SK-N-SH (cell line): Measurements from ENCODE around the gene SPDYC. TPM values are rescaled to one million over a fixed set of nuclear protein-coding genes. Genes with fewer than 3 reads are reported as not detected.
A peak's percentile ranks its signal among the peaks of the same experiment; 100 is the strongest.

Experiments
- CTCF ChIA-PET: fragments of 300-600, 350-600 bp; formaldehyde crosslinking; extraction: SDS; loops from one replicate; lab custom pipeline; 2021; lab: Yijun Ruan, JAX
- POLR2A ChIA-PET: fragments of 350-600 bp; sonication (Branson Sonifier 250); formaldehyde crosslinking; extraction: SDS; loops from one replicate; lab custom pipeline; 2020; ENCODE audit warnings: antibody characterized with exemption, inconsistent platforms; lab: Yijun Ruan, JAX
- DNase-seq: peaks from one replicate; pipeline ENCODE4 v3.0.0; 2012
- H2AFZ ChIP-seq: fragments of 200-600 bp; sonication (generic); 2 replicates; pipeline ENCODE4 v1.8.1; 2016; ENCODE audit warnings: antibody characterized with exemption, mild to moderate bottlenecking, low read depth
- H3F3A ChIP-seq: fragments of 200-600 bp; sonication (generic); replicated peaks from 2 replicates; pipeline ENCODE3; 2016; ENCODE audit warnings: antibody characterized with exemption, mild to moderate bottlenecking; ENCODE audit not compliant: insufficient read depth
- H3K27ac ChIP-seq, 2 experiments: fragments of 200-500 bp in 1 of 2; fragments of 200-600 bp in 1 of 2; sonication (Bioruptor generic) in 1 of 2; sonication (generic), shearing (Covaris generic) in 1 of 2; 2 replicates each; pipeline versions ENCODE4 v1.5.1 to v1.6.1; 2014 to 2016; ENCODE audit warnings: low read depth in 2 of 2, inconsistent platforms in 1 of 2, low read length in 1 of 2, mild to moderate bottlenecking in 1 of 2, mixed read lengths in 1 of 2
- H3K27me3 ChIP-seq: fragments of 200-600 bp; sonication (generic), shearing (Covaris generic); 2 replicates; pipeline ENCODE4 v1.6.1; 2016; ENCODE audit warnings: mixed run types; ENCODE audit not compliant: insufficient read depth
- H3K36me3 ChIP-seq, 2 experiments: fragments of 200-500 bp in 1 of 2; fragments of 200-600 bp in 1 of 2; sonication (Bioruptor generic) in 1 of 2; sonication (generic) in 1 of 2; replicated peaks in 1 of 2; 2 replicates each; pipeline versions ENCODE3 to v1.5.1; 2014 to 2016; ENCODE audit warnings: low read length in 1 of 2, mild to moderate bottlenecking in 1 of 2; ENCODE audit not compliant: insufficient read depth in 2 of 2, control insufficient read depth in 1 of 2
- H3K4me1 ChIP-seq, 2 experiments: fragments of 200-500 bp in 1 of 2; fragments of 200-600 bp in 1 of 2; sonication (Bioruptor generic) in 1 of 2; sonication (generic), shearing (Covaris generic) in 1 of 2; 2 replicates each; pipeline versions ENCODE4 v1.5.1 to v1.6.1; 2014 to 2016; ENCODE audit warnings: low read depth in 1 of 2, low read length in 1 of 2, mixed run types in 1 of 2; ENCODE audit not compliant: insufficient read depth in 2 of 2, control insufficient read depth in 1 of 2
- H3K4me2 ChIP-seq: fragments of 200-600 bp; sonication (generic), shearing (Covaris generic); 2 replicates; pipeline ENCODE4 v1.6.1; 2017; ENCODE audit warnings: mixed run types
- H3K4me3 ChIP-seq, 2 experiments: fragments of 200-500 bp in 1 of 2; fragments of 200-600 bp in 1 of 2; sonication (Bioruptor generic) in 1 of 2; sonication (generic), shearing (Covaris generic) in 1 of 2; 2 replicates each; pipeline versions ENCODE4 v1.5.1 to v1.8.1; 2014 to 2016; ENCODE audit warnings: low read depth in 2 of 2, inconsistent platforms in 1 of 2, low read length in 1 of 2, mild to moderate bottlenecking in 1 of 2, mixed read lengths in 1 of 2, moderate library complexity in 1 of 2
- H3K79me2 ChIP-seq: fragments of 200-600 bp; sonication (generic); 2 replicates; pipeline ENCODE4 v1.8.1; 2017; ENCODE audit warnings: mild to moderate bottlenecking; ENCODE audit not compliant: insufficient read depth
- H3K9ac ChIP-seq: fragments of 200-600 bp; sonication (generic); 2 replicates; pipeline ENCODE4 v1.6.1; 2017; ENCODE audit warnings: mixed run types
- H3K9me2 ChIP-seq: fragments of 200-600 bp; sonication (generic); 2 replicates; pipeline ENCODE4 v1.6.1; 2017; ENCODE audit warnings: mixed run types
- H3K9me3 ChIP-seq: fragments of 200-600 bp; sonication (generic); 2 replicates; pipeline ENCODE4 v1.6.1; 2017; ENCODE audit warnings: mixed run types, mild to moderate bottlenecking, moderate library complexity
- H4K20me1 ChIP-seq: fragments of 200-600 bp; sonication (generic); 2 replicates; pipeline ENCODE4 v1.6.1; 2017; ENCODE audit warnings: mild to moderate bottlenecking, mixed run types; ENCODE audit not compliant: insufficient read depth
- CHD2 ChIP-seq: fragments of 150-350 bp; IDR thresholded peaks from 2 replicates; pipeline ENCODE4 v1.6.1; 2018; ENCODE audit warnings: low read length; ENCODE audit not compliant: partially characterized antibody
- EP300 ChIP-seq, 2 experiments: IDR thresholded peaks; 2 replicates each; pipeline versions ENCODE4 v1.4.0 to v1.6.1; 2012; ENCODE audit warnings: borderline replicate concordance in 1 of 2, low read depth in 1 of 2, low read length in 1 of 2
- EZH2phosphoT487 ChIP-seq: fragments of 200-600 bp; sonication (generic); IDR thresholded peaks from 2 replicates; pipeline ENCODE4 v1.6.1; 2017; ENCODE audit warnings: low read depth, mixed run types, mild to moderate bottlenecking, antibody characterized with exemption, moderate library complexity, borderline replicate concordance
- FOXJ3 ChIP-seq: sonication (generic); formaldehyde crosslinking; IDR thresholded peaks from 2 replicates; pipeline ENCODE4 v1.5.1; 2020; ENCODE audit warnings: mild to moderate bottlenecking, missing genetic modification reagents
- GABPA ChIP-seq: IDR thresholded peaks from 2 replicates; pipeline ENCODE4 v1.4.0; 2012; ENCODE audit warnings: low read depth, mild to moderate bottlenecking
- JUND ChIP-seq: IDR thresholded peaks from 2 replicates; pipeline ENCODE4 v1.4.0; 2012
- NFIC ChIP-seq: IDR thresholded peaks from 2 replicates; pipeline ENCODE4 v1.4.0; 2012; ENCODE audit warnings: borderline replicate concordance
- RAD21 ChIP-seq: IDR thresholded peaks from 2 replicates; pipeline ENCODE4 v1.6.1; 2012; ENCODE audit warnings: mild to moderate bottlenecking, low read length
- RCOR1 ChIP-seq: fragments of 150-350 bp; IDR thresholded peaks from 2 replicates; pipeline ENCODE4 v1.6.1; 2017; ENCODE audit warnings: antibody characterized with exemption, low read length
- RFX5 ChIP-seq: IDR thresholded peaks from 2 replicates; pipeline ENCODE4 v1.6.1; 2012; ENCODE audit warnings: mild to moderate bottlenecking, improper control_type of control experiment, low read length
- RXRA ChIP-seq: IDR thresholded peaks from 2 replicates; pipeline ENCODE4 v1.4.0; 2012; ENCODE audit warnings: low read depth, mild to moderate bottlenecking, borderline replicate concordance
- SMC3 ChIP-seq: IDR thresholded peaks from 2 replicates; pipeline ENCODE4 v1.6.1; 2012; ENCODE audit warnings: low read depth, low read length, improper control_type of control experiment
- TEAD4 ChIP-seq: IDR thresholded peaks from 2 replicates; pipeline ENCODE4 v1.4.0; 2012; ENCODE audit warnings: mild to moderate bottlenecking, borderline replicate concordance; ENCODE audit not compliant: insufficient read depth
- USF2 ChIP-seq: fragments of 150-350 bp; IDR thresholded peaks from 2 replicates; pipeline ENCODE4 v1.6.1; 2017; ENCODE audit warnings: antibody characterized with exemption, low read length, low read depth, borderline replicate concordance
- ZBTB33 ChIP-seq: IDR thresholded peaks from 2 replicates; pipeline ENCODE4 v1.4.0; 2012; ENCODE audit warnings: low read depth, borderline replicate concordance
- WGBS: methylation state at CpG from one replicate; pipeline ENCODE4 v1.1.6; 2017; ENCODE audit warnings: low lambda C conversion rate; 5-methylcytosine and 5-hydroxymethylcytosine counted together
- polyA plus RNA-seq, 3 experiments: library from polyadenylated mRNA; depleted of rRNA; stranded (reverse); fragments of >200 nt; gene quantifications; 2 replicates each; pipeline ENCODE4 v1.2.3, GENCODE V29; 2012
- TF ChIP-seq, protein P1 (sequence below): IDR thresholded peaks from 2 replicates; pipeline ENCODE4; 2012

SPDYC gene
- polyA plus RNA-seq, 1 of the 3 experiments (the other 2 are of a cell fraction) = not detected

- no peaks in the 10 kb centered on the region for H3K36me3 ChIP-seq
- no peaks in the 10 kb centered on the region for H3K9me3 ChIP-seq
These were observed 17.9 kb upstream of the SPDYC start for GRCh38 chr11:65152122-65152521.

DNA sequence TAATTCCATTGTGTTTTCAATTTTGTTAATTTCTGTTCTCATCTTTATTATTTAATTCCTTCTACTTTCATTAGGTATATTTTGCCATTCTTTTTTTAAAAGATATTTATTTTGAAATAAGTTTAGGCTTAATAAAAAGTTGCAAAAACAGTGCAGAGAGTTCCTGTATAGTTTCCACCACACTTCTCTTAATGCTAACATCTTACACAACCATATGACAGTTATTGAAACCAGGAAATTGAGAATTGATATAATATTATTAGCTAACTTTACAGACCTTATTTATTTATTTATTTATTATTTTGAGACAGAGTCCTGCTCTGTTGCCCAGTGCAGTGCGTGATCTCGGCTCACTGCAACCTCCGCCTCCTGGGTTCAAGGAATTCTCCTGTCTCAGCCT, 13.8 kb upstream of the SPDYC start:
- POLR2A ChIA-PET = no interaction called here
- H3K4me2 ChIP-seq = no peak overlapping the region
- CTCF ChIA-PET = interaction anchor here (0.6 to 1.3 kb wide), 2 partner anchors 24 to 43 kb away, joined by 3 read pairs; no protein-coding TSS in a partner anchor

More at GRCh38 chr11:65152122-65152521, 17.9 kb upstream of the SPDYC start:
- no peaks in the 10 kb centered on the region for H4K20me1 ChIP-seq
- H2AFZ ChIP-seq = peak overlapping the region; percentile 29; the same call in 1 of the 2 replicates
- peaks cover 11% of the 10 kb centered on the region in 2 experiments; a peak in 2 of 4 replicates for H3K4me1 ChIP-seq
- H3K9me2 ChIP-seq = no peaks in the 10 kb centered on the region
- DNase-seq = no peak
- H3K4me2 ChIP-seq = no peak overlapping the region; the same call in 1 of the 2 replicates
- POLR2A ChIA-PET = no interaction called here
- WGBS = 46% methylated on average over 2 of the region's 2 CpGs
- no peak overlapping the region for H3K27ac ChIP-seq
- peaks cover 14% of the 10 kb centered on the region for H3F3A ChIP-seq
- TF ChIP-seq JUND (no peak), RXRA (no peak), FOXJ3 (CRISPR knock-in tag) (no peak)
- H3K27me3 ChIP-seq = no peaks in the 10 kb centered on the region
- H3K4me3 ChIP-seq = no peak overlapping the region
- CTCF ChIA-PET = interaction anchor here (0.7 to 1.1 kb wide), 3 partner anchors 35 to 314 kb away, joined by 3 to 4 read pairs (median 3); partner anchors contain the start of gene ZNHIT2
- no peak overlapping the region for H3K9ac ChIP-seq
- no peaks in the 10 kb centered on the region for H3K79me2 ChIP-seq

GRCh38 chr11:65156926-65157325, 13.1 kb upstream of the SPDYC start:
- Histone ChIP-seq H3K9me2 (no peaks in the 10 kb centered on the region), H3K4me2 (no peak overlapping the region), H3K9ac (no peak overlapping the region), H4K20me1 (no peaks in the 10 kb centered on the region), H3K79me2 (no peaks in the 10 kb centered on the region), H3F3A (no peaks in the 10 kb centered on the region), H3K4me3 (no peak overlapping the region), H3K27me3 (no peaks in the 10 kb centered on the region), H3K36me3 (no peaks in the 10 kb centered on the region), H2AFZ (no peak overlapping the region), H3K27ac (no peak overlapping the region), H3K9me3 (no peaks in the 10 kb centered on the region), H3K4me1 (no peaks in the 10 kb centered on the region)
- DNase-seq = no peak
- 0% methylated on average over 1 of the region's 3 CpGs for WGBS
- ChIA-PET POLR2A (no interaction called here), CTCF (no interaction called here)
- TF ChIP-seq NFIC (no peak), EP300 (IDR thresholded peaks at IDR 0.05; ENCODE audit: borderline replicate concordance in 1 of 2, low read depth in 1 of 2, low read length in 1 of 2) (no peak), FOXJ3 (CRISPR knock-in tag) (no peak), EZH2phosphoT487 (no peak), JUND (no peak), SMC3 (no peak), GABPA (no peak), RAD21 (no peak), TEAD4 (no peak), RFX5 (no peak), USF2 (no peak)
- TF ChIP-seq, protein P1, sequence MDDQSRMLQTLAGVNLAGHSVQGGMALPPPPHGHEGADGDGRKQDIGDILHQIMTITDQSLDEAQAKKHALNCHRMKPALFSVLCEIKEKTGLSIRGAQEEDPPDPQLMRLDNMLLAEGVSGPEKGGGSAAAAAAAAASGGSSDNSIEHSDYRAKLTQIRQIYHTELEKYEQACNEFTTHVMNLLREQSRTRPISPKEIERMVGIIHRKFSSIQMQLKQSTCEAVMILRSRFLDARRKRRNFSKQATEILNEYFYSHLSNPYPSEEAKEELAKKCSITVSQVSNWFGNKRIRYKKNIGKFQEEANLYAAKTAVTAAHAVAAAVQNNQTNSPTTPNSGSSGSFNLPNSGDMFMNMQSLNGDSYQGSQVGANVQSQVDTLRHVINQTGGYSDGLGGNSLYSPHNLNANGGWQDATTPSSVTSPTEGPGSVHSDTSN = no peak

More for the DNA sequence above, 13.8 kb upstream of the SPDYC start:
- no peaks in the 10 kb centered on the region for H3K36me3 ChIP-seq
- H4K20me1 ChIP-seq = no peaks in the 10 kb centered on the region
- H3K4me1 ChIP-seq = no peaks in the 10 kb centered on the region
- H3K9me2 ChIP-seq = no peaks in the 10 kb centered on the region
- H2AFZ ChIP-seq = no peak overlapping the region
- H3F3A ChIP-seq = no peaks in the 10 kb centered on the region
- H3K9ac ChIP-seq = no peak overlapping the region
- no peaks in the 10 kb centered on the region for H3K79me2 ChIP-seq
- H3K4me3 ChIP-seq = no peak overlapping the region
- no peak for TF ChIP-seq RCOR1
- TF ChIP-seq ZBTB33 = no peak
- TF ChIP-seq TEAD4 = no peak
- no peak for TF ChIP-seq FOXJ3 (CRISPR knock-in tag)
- TF ChIP-seq CHD2 = no peak
- TF ChIP-seq, all 33 proteins: peak for 0
- no peaks in the 10 kb centered on the region for H3K27me3 ChIP-seq
- 84% methylated on average over 3 of the region's 3 CpGs for WGBS
- no peak overlapping the region for H3K27ac ChIP-seq
- no peak for DNase-seq
- H3K9me3 ChIP-seq = no peaks in the 10 kb centered on the region
